GM19463 (cell line): ENCODE measurements around the gene JADE2.

Source experiments
- ATAC-seq: cut with Tn5 transposase; IDR thresholded peaks from one replicate; pipeline ENCODE4 v1.9.1; 2021; ENCODE audit warnings: mild to moderate bottlenecking, moderate library complexity; ENCODE audit not compliant: unreplicated experiment

JADE2 gene

GRCh38 chr5:134625559-134625958, 100.1 kb downstream of the JADE2 start:
- ATAC-seq = no peak

DNA sequence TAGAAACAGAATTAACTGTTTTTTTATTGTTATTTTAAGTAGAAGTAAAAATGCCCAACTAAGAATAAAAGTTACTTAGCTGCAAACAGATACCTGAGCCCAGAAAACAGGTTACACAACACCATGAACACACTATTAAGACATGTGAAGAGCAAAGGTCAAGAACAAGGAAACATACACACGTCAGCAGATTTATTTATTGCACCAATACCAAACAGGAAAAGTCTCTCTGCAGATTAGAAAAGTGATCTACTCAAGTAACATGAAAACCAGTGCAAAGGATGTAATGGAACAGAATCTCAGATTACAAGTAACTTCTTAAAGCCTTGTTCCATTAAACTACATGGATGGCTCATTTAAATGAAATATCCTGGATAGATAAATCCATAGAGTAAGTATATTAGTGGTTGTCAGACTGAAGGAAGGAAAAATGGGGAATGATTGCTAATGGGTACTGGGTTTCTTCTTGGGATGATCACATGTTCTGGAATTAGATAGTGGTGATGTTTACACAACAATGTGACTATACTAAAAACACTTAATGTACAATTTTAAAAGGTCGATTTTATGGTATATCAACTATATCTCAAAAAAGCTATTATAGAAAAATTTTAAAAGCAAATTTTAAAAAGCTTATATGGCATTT, 101.0 kb downstream of the JADE2 start:
- ATAC-seq = no peak
